Measurements from ENCODE around the gene SLC38A3.
"Not testable (repeated sequence)": the region's sequence is repeated elsewhere in the genome, so short reads cannot be mapped to it uniquely, and the experiment has no call there.

Gene SLC38A3

DNA sequence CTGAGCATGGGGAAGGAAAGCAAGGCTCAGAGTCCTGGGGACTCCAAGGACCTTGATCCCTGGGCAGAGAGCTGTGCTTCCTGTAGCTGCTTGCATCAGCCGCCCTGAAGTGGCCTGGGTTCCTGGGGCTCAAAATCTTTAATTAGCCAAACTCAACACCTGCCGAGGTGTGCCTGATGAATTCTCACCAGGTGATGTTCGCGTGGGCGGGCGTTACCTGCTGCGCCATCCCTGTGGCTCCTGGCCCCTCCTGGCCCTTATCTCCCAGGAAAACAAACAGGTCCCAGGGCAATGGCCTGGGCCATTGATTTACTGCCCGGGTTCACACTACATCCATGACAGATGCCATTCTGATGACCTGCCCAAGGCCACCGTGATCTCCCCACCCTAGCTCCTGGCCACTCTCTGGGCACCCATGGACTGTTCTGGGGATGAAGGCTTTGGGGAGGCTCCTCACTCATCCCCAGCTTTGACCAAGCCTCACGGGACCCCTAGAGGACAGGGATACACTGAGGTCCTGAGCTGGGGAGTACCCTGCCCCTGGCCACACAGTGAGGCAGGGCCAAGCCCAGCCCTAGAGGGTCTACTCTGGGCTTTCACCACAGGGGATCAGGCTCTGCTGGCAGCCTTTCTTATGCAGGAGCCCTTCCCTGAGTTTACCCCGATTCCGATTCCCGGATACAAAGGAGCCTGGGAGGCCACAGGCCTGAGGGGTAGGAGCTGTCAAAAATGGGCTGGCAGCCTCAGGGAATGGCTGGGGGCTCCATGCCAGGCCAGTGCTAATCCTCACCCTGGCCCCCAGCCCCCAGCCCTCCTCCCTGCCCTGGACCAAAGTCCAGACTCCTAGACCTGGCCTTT, 5.7 kb downstream of the SLC38A3 start:
- no peak for DNase-seq (ENCODE audit: low spot score)

DNA sequence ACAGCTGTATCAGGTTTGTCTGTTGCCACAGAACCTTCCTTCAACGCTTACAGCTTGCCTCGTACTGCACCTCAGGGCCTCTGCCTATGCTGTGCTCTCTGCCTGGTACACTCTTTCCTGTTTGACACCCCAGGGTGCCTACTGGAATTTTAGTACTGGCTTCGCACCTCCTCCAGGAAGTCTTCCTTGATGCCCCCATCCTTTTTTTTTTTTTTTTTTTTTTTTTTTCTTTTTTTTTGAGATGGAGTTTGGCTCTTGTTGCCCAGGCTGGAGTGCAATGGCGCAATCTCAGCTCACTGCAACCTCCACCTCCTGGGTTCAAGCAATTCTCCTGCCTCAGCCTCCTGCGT, 6.3 kb downstream of the SLC38A3 start:
- DNase-seq (ENCODE audit: low spot score), result not testable (repeated sequence)

DNA sequence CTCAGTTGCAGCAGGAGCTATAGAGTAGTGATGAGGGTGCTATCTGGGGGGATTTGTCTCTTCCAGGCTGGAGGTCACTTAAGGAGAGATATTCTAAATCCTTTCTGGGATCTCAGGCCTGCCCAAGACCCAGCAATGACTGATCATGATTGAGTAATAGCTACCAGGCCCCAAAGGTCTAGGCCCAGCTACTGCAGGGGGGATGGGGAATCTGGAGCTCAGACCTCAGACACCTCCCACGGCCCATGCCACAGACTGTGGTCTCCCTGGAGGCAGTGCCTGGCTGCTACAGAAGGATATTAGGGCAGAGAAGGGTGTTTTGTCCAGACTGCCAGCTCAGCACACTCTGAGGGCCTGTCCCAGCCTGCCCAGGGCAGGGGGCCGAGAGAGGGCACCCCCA, 6.9 kb downstream of the SLC38A3 start:
- DNase-seq (ENCODE audit: low spot score), result no peak

DNA sequence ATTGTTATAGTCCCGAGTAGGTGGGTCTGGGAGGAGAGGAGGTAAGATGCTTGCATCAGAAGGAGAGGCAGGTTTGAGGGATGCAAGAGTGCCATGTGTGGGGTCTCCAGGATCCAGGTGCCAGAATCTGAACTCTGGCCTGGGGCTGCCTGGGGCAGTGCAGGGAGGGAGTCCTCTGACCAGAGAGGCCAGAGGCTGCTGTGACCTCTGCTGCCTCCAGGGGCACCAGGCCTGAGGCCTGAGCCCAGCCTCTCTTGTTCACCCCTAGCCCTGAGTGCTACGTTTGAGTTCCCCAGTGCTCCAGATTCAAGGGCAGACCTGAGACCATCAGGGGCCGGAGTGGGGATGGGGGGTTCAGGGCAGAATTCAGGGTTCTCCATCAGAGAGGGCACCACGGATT, 7.4 kb downstream of the SLC38A3 start:
- no peak for DNase-seq (ENCODE audit: low spot score)

DNA sequence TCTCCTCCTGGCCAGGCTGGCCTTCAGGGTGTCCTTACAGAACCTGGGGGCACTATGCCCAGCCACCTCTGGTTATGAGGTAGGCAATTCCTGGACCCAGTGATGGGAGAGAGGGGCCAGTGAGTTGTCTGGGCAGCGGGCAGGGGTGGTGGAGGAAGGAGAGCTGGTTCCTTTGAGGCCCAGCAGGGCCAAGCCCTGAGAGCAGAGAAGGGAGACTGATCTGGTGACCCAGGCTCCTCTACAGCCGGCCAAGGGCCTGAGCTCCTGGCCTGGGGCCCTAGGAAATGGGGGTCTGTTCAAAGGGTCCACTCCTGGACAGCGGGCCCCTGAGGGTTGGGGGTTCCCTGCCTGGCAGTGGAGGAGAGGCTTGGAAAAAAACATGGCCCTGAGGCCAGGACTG, 7.9 kb downstream of the SLC38A3 start:
- no peak for DNase-seq (ENCODE audit: low spot score)

DNA sequence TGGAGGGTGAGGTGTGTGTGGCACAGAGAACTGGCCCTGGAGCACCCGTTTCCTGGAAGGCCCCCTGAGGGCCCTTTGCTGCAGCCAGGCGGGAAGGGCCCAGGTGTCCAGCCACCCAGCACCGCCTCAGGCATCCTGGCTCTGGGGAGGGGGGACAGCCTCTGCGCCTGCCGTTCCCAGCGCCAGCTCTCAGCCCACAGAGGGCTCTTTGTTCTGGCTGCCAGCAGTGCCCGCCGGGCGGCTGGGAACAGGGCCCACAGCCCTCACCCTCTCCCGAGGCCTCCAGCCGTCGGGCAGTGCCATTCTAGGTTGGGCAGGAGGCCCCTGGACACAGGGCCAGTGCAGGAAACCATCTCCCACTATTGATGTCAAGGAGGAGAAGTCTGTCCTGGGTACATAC, 8.3 kb downstream of the SLC38A3 start:
- DNase-seq (ENCODE audit: low spot score), result no peak

DNA sequence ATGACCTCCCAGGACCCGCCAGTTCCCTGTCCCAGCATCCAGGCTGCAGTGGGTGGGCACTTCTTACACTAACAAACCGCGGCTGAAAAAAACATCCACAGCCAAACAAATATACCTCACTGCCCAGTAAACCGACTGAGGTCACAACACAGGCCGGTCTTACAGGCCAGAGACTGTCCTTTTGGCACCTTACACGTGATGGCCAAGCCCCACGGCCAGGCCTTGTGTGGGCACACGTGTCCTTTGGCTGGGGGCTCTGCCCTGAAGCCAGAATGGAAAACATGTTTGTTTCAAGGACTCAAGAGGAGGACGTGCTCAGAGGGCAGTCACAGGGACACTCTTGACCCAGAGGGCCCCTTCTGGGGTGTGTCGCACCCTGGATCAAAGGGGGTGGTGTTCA, 9.8 kb downstream of the SLC38A3 start:
- DNase-seq (ENCODE audit: low spot score), result no peak

DNA sequence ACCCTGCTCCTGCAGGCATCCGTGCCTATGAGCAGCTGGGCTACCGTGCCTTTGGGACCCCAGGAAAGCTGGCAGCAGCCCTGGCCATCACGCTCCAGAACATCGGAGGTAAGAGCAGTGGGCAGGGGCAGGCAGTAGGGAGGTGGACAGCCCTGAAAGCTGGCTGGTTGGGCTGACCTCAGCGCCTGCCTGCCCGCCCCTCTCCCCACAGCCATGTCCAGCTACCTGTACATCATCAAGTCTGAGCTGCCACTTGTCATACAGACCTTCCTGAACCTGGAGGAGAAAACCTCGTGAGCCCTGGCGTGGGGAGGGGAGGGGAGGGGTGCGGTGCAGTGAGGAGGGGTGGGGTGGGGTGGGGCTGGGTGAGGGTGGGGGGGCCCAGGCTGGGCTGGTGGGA, 10.5 kb downstream of the SLC38A3 start:
- no peak for DNase-seq (ENCODE audit: low spot score)

DNA sequence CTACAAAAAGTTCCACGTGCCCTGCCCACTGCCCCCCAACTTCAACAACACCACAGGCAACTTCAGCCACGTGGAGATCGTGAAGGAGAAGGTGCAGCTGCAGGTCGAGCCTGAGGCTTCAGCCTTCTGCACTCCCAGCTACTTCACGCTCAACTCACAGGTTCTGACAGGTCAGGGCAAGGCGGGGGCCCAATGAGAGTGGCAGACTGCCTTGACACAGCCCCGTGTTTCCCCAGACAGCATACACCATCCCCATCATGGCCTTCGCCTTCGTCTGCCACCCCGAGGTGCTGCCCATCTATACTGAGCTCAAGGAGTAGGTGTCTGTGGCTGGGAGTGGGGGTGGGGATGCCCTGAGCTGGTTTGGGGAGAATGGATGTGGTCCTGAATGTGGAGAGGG, 12.6 kb downstream of the SLC38A3 start:
- no peak for DNase-seq (ENCODE audit: low spot score)

DNA sequence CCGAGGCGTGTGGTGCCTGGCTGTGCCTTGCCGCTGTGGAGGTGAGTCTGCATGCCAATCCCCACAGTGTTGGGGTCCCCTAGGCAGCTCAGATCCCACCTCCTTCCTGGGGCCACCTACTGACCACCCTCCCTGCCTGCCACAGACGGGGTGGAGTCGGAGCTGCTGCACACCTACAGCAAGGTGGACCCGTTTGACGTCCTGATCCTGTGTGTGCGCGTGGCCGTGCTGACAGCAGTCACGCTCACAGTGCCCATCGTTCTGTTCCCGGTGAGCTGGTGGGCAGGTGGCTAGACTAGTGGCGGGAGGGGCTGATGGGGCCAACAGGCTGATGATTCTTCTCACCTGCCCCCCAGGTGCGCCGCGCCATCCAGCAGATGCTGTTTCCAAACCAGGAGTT, 13.4 kb downstream of the SLC38A3 start:
- no peak for DNase-seq (ENCODE audit: low spot score)

DNA sequence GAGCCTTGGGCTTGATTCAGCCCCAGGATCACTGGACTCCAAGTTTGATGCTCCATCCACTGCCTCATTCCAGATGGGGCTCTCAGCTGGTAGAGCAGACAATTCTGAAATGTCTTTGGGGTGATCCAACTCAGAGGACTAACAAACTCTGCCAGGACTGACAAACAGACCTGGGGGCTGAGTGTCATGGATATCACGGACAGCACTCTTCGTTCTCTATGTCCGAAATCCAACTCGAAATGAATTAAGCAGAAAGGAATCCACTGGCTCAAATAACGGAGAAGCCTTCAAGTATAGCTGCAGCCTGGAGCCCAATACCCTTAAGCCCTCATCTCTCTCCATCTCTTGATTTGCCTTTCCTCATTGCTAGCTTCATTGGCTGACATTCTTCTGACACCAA, 14.2 kb downstream of the SLC38A3 start:
- DNase-seq (ENCODE audit: low spot score), result no peak

DNA sequence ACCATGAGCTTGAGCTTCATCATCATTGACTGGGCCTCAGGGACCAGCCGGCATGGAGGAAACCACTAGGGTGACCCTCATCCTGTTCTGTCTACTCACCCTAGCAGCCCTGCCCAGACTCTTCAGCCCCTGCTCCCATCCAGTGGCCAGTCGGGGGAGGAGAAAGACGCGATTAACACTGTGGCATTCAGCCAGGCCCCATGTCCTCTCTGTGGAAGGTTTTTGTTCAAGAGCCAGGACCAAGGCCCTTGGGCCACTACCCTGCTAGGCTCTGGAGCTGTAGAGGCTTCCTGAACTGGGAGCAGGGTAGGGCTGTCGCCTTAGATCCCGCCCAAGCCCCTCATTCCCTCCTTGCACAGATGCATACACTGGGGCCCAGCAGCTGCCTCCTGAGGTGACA, 15.0 kb downstream of the SLC38A3 start:
- no peak for DNase-seq (ENCODE audit: low spot score)

DNA sequence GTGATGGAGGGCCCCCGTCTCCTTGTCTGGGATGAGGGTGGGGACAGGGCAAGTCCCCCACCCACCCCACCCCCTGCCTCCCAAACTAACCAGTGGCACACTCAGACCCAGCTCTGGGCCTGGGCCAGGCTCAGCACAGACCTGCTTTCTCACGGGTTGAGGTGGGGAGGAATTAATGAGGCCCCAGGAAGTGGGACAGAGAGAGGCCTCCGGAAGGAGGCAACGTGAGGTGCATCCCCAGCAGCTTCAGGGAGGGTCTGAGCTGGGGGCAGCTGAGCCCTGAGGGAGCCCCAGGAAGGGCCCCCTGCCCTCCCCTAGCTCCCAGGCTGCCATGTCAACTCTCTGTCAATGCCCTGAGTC, 16.0 kb downstream of the SLC38A3 start:
- no peak for DNase-seq (ENCODE audit: low spot score)

DNA sequence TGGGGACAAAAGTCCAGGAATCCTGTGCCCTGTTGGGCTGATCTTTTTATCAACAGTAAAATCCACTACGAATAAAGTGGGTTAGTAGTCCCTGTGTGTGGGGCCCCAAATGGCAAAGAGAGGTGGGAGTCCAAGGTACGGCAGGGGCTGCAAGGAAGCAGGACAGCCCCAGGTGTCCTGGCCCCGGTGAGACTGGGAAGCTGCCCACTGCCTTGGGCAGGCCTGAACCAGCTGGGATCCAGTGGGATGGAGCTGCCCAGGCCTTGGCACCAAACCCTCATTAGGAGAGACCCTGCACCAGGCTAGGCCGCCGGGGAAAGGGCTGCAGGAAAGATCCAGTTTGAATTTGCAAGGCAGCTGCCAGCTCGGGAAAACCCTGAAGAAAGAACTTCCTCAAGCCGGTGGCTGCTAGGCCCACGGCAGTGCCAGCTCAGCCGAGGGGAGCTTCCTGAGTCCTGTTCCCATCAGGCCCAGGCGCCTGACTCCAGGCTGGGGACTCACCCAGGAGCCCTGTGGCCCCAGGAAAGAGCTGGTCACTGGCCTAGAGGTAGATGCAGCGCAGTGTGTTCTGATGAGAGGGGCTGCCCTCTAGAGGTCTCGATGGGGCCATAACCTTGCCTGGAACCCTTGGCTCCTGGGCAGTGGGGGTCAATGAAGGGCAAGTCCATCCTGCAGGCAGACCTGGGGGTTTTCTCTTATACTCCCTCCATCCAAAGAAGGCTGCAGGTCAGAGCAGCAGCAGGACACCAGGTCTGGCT, 16.5 kb downstream of the SLC38A3 start:
- no peak for DNase-seq (ENCODE audit: low spot score)

DNA sequence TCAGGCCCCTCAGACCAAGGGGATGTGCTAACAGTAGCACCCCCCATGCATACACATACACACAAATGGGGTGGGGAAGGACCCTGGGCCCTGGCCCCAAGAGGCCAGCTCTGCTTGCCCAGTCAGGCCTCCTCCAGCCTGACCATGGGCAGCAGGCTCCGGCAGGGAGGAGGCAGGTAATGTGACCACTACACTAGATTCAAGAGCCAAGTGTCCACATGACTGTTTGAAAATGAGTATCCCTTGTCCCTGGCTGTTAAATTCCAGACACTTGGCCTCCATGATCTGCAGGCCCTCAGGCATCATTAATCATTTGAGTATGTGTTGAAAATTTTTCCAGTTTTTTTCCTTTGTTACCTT, 17.1 kb downstream of the SLC38A3 start:
- DNase-seq (ENCODE audit: low spot score), result no peak

DNA sequence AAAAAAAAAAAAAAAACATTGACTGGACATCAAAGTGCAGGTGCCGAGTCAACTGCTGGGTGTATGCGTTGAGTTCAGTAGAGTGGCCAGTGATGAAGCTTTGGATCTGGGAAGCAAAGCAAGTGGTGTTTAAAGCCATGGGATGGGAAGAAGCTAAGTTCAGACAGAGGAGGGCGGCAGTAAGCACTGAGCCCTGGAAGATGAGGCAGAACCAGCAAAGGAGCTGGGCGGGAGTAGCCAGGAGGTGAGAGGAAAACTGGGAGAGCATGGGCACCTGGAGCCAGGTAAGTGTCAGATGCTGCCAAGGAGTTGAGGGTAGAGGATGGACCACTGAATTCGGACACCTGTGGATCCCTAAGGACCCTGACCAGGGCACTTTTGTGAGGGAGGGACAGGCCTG, 19.6 kb downstream of the SLC38A3 start:
- no peak for DNase-seq (ENCODE audit: low spot score)

DNA sequence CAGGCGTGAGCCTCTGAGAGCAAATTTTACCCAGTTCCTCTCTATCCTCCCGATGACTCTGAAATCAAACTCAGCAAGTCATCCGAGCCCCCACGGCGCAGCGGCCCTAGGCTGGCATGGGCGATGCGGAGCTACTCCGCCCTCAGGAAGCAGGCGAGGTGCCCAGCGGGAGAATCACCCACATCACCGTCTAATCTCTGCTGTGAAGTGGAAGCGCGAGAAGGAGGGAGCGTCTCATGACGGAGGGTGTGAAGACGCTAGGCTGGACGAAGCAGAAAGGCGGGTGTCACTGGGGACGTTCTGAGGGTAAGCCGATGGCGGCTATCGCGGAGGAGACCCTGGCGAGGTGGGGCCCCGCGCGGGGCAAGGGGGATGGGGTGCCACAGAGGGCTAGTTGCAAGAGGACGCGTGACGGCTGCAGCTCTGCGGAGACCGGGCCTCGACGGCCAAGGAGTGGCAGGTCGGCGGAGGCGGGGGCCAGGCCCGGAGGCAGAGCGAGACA, 21.9 kb downstream of the SLC38A3 start:
- peak; percentile 55 for DNase-seq (ENCODE audit: low spot score)

DNA sequence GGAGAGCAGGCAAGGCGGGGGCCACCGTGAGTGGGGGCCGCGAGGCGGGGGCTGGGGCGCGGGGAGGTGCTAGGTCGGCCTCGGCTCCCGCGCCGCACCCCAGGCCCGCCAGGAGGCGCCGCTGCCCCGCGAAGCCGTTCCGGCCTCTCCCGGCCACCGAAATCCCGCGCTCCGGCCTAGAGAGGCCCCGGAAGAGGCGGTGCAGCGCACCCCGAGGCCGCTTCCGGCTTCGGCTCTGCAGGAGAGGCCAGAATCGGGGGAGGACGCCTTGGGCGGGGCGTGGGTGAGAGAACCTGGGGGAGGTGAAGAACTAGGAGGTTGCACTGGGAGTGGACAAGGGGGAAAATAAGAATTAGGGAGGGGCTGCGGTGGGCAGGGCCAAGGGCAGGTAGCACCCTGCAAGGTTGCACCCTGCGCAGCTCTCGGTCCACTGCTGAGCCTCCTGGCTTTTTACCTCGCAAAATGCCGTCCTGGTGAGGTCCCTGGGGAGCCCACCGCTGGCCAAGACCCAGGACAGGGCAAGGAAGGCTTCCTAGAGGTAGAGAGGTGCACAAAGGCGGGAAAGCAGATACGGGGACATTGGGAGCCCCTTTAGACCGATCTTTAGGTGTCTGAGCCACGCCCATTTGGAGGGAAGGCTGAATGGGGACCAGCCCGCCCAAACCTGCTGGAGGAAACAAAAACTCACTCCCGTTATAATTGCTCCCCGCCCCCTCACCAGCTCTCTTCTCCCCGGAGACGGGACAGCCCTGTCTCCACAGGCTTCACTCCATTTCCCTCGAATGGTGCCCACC, 22.5 kb downstream of the SLC38A3 start:
- peak; percentile 95 for DNase-seq (ENCODE audit: low spot score)

DNA sequence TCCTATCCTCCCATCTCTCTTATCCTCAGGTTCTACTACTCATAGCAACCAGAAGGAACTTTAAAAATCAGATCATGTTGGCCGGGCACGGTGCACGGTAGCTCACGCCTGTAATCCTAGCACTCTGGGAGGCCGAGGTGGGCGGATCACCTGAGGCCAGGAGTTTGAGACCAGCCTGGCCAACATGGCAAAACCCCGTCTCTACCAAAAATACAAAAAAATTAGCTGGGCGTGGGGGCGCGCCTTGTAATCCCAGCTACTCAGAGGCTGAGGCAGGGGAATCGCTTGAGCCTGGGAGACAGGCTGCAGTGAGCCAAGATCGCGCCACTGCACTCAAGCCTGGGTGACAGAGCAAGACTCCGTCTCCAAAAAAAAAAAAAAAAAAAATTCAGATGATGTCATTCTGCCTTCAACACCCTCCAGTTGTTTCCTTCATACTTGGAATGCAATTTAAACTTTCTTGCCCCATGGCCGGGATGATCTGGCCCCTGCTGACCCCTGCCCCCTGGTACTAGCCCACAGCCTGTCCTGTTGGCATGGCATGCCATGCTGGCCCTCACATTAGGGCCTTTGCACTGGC, 23.2 kb downstream of the SLC38A3 start:
- DNase-seq (ENCODE audit: low spot score), result not testable (repeated sequence)

DNA sequence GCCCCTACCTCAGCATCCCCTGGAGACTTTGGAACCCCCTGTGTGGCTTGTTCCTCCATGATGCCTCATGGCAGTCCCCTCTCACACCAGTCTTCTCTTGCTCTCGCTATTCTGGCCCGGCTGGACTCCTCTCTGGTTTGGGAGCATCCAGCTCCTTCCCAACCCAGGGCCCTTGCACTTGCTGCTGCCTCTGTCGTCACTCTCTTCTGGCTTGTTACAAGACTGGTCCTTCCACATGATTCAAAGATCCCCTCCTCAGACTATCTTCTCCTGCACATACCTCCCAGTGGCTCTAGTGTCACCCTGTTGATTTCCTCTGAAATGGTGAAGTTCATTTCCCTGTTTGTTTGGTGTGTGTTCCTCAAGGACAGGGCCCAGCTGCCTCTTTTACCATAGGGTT, 24.4 kb downstream of the SLC38A3 start:
- DNase-seq (ENCODE audit: low spot score), result no peak

DNA sequence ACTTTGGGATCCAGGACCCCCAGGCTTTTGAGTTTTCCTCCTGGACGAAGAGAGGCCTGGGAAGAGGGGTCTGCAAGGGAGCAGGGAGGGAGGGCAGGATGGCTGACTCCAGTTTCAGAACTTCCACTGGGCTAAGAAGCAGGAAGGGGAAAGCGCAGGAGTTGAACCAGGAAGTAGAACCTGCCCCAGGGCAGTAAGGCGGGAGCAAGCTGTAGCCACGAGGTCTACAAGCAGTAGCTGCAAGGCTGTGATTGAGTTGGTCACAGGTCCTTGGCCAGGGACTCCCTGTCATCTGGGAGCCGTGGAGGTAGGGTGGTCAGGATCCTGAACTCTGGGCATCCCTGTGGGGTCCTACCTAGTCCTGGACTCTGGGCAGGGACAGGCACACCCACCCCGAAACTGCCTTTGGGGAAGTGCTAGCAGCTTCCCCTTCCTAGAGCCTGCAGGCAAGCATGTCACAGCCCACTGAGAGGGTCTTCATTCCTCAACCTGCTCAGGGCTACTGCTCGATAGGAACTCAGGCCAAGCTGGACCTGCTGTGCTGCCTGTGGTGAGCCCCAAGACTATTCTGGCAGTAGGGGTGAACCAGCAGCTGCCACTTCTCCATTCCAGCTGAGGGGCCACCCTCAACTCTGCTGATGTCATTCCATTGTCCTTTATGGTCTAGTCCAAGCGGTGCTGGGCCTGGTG, 25.2 kb downstream of the SLC38A3 start:
- no peak for DNase-seq (ENCODE audit: low spot score)

DNA sequence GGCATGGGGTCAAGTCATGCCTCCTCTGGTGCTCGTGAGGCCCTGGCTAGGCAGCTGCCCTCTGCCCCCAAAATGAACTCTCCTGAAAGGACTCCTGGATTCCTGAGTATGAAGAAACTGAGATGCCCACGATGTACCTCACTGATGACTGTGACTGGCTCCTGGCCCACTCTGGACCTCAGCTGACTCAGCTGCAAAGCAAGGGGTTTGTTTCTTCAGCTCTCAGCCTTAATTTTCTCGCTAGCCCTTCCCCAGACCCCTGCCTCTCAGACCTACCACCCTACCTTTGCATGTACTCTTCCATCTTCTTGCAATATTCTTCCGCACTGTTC, 25.7 kb downstream of the SLC38A3 start:
- DNase-seq (ENCODE audit: low spot score), result no peak
